ENCODE measurements around the gene ZNF211.

DNA sequence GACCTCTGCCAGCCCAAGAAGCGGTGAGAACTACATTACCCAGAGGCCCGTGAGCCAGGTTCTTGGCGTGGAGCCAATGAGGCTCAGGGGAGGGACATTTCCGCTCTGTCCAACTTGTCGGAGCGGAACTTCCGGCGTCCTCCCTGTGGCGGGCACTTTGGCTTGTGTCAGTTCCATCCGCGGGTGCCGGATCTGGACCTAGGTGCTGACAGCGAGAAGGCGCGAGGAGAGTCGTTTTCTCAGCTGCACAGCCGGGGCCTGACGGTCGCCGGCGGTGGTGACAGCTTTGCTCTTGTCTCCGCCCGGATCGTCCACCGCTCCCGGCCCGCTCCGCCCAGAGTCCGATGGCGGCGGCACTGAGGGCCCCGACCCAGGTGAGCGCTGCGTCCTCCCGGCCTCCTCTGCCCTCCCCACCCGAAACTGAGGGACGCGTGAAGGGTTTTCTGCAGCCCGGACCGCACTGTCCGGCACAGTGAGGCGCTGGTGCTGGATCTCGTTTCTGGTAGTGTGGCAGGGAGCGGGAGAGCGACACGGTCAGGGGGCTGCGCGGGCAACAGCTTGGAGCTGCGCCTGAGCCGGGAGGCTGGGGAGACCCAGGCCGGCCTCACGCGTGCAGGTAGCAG is 33.1 kb upstream of the ZNF211 start, which contains the start of gene ZNF530:
- TF ChIP-seq, protein P1, sequence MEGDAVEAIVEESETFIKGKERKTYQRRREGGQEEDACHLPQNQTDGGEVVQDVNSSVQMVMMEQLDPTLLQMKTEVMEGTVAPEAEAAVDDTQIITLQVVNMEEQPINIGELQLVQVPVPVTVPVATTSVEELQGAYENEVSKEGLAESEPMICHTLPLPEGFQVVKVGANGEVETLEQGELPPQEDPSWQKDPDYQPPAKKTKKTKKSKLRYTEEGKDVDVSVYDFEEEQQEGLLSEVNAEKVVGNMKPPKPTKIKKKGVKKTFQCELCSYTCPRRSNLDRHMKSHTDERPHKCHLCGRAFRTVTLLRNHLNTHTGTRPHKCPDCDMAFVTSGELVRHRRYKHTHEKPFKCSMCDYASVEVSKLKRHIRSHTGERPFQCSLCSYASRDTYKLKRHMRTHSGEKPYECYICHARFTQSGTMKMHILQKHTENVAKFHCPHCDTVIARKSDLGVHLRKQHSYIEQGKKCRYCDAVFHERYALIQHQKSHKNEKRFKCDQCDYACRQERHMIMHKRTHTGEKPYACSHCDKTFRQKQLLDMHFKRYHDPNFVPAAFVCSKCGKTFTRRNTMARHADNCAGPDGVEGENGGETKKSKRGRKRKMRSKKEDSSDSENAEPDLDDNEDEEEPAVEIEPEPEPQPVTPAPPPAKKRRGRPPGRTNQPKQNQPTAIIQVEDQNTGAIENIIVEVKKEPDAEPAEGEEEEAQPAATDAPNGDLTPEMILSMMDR (IDR thresholded peaks at IDR 0.05 in 8 of 11, conservative IDR thresholded peaks at IDR 0.05 in 3 of 11): peak in 4 of 11 experiments; percentile 5 to 16 (median 8)
- no peak for TF ChIP-seq POLR2A (IDR thresholded peaks at IDR 0.05)
- peak; percentile 89 to 98 (median 89) for TF ChIP-seq POLR2AphosphoS5 (IDR thresholded peaks at IDR 0.05)
